ENCODE data around the gene NUP54.

Gene NUP54

DNA sequence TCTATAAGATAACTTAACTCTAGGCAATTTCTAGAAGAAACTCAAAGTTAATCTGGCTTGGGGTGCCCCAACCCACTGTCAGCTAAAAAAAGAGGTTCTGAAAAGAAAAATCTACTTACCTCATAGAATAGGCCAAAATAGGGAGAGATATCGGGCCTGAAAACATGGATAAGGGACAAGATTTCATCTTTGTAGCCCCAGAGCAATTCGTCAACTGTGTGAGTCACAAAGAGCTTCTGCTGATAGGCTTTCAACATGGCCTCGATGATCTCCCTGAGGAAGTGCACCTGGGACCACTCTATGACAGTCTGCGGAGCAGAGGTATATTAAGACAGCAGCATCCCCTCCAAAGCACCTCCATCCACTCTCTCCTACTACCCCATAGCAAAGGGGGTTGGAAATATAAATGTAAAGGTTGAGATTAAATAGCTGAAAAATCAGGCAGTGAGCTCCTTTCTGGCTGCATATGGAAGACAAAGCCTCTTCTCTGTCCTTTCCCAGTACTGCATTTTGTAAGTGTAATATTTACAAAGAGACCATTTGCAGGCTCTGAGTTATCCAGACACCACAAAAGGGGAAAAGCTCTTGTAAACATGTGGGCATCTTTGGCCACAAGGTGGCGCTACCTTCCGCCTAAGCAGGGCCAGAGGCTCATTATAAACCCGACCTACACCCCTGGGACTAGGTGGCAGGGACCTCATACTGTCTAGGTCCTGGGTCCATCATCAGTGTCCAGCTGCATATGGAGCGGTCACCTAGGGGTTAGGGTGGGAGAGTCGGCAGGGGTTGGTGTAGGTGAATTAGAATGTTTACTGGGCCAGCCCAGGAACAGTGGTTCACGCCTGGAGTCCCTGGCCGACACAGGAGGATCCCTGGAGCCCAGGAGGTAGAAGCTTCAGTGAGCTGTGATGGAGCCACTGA, 31.5 kb upstream of the NUP54 start:
- Histone ChIP-seq H3K9me3 (no peaks in the 10 kb centered on the region), H3K4me3 (ENCODE audit: low read depth in 1 of 2, low read length in 1 of 2) (no peak overlapping the region), H3K27ac (no peak overlapping the region), H3K4me1 (ENCODE audit: control insufficient read depth in 1 of 2, insufficient read depth in 1 of 2, low read depth in 1 of 2, low read length in 1 of 2) (no peaks in the 10 kb centered on the region), H3K36me3 (peaks cover 16% of the 10 kb centered on the region), H3K27me3 (no peaks in the 10 kb centered on the region)
- TF ChIP-seq, protein P1, sequence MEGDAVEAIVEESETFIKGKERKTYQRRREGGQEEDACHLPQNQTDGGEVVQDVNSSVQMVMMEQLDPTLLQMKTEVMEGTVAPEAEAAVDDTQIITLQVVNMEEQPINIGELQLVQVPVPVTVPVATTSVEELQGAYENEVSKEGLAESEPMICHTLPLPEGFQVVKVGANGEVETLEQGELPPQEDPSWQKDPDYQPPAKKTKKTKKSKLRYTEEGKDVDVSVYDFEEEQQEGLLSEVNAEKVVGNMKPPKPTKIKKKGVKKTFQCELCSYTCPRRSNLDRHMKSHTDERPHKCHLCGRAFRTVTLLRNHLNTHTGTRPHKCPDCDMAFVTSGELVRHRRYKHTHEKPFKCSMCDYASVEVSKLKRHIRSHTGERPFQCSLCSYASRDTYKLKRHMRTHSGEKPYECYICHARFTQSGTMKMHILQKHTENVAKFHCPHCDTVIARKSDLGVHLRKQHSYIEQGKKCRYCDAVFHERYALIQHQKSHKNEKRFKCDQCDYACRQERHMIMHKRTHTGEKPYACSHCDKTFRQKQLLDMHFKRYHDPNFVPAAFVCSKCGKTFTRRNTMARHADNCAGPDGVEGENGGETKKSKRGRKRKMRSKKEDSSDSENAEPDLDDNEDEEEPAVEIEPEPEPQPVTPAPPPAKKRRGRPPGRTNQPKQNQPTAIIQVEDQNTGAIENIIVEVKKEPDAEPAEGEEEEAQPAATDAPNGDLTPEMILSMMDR (IDR thresholded peaks at IDR 0.05) = peak; percentile 76

DNA sequence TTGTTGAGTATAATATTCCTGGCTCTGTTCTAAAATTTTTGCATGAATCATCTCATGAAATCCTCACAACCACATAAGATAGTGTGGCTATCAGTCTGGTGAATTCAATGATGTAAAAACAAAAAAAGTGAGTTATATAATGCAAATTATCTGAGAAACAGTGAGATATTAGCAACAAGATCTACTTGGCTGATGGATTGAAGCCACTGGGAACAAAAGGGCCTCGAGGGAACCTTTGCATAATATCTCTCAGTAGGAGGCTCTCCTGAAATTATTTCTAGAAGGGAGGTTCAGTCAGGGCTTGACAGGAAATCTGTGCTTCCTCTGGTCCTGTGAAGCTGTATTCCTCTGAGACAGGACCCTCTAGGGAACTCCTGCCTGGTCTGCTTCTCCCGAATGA, 30.1 kb upstream of the NUP54 start:
- H3K27ac ChIP-seq = no peak overlapping the region
- H3K36me3 ChIP-seq = peaks cover 29% of the 10 kb centered on the region
- H3K9me3 ChIP-seq = no peaks in the 10 kb centered on the region
- TF ChIP-seq, protein P1 (IDR thresholded peaks at IDR 0.05) = no peak
- H3K27me3 ChIP-seq = no peaks in the 10 kb centered on the region
- H3K4me1 ChIP-seq (ENCODE audit: control insufficient read depth in 1 of 2, insufficient read depth in 1 of 2, low read depth in 1 of 2, low read length in 1 of 2) = no peaks in the 10 kb centered on the region
- no peak overlapping the region for H3K4me3 ChIP-seq (ENCODE audit: low read depth in 1 of 2, low read length in 1 of 2)

DNA sequence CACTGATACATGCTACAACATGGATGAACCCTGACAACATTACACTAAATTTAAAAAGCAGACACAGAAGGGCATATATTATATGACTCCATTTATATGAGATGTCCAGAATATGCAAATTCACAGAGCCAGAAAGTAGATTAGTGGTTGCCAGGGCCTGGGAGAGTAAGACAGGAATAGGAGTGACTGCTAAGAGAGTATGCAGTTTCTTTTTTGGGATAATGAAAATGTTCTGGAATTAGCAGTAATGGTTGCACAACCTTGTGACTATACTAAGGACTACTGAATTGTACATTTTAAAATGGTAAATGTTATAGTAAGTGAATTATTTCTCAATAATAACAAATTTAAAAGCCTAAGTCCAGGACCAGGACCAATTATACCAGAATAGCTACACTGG, 29.5 kb upstream of the NUP54 start:
- Histone ChIP-seq H3K9me3 (no peaks in the 10 kb centered on the region), H3K4me1 (ENCODE audit: control insufficient read depth in 1 of 2, insufficient read depth in 1 of 2, low read depth in 1 of 2, low read length in 1 of 2) (no peaks in the 10 kb centered on the region), H3K27me3 (no peaks in the 10 kb centered on the region), H3K36me3 (peaks cover 35% of the 10 kb centered on the region), H3K4me3 (ENCODE audit: low read depth in 1 of 2, low read length in 1 of 2) (no peak overlapping the region), H3K27ac (no peak overlapping the region)
- TF ChIP-seq, protein P1 (IDR thresholded peaks at IDR 0.05) = no peak

DNA sequence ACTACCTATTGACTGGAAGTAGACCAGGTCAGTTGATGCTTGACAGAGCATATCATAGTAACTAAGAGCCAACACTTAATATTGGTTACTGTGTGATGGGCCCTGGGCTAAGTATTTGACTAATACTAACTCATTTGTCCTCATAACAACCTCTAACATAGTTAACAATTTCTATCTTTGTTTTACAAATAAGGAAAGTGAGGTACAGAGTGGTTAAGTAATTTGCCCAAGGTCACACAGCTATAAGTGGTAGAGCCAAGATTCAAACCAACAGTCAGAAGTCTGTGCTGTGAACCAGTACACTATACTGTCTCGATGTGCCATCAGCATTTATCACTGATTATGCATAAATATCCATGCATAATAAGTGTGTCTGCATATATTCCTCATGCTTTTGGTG, 27.1 kb upstream of the NUP54 start:
- H3K36me3 ChIP-seq = peaks cover 46% of the 10 kb centered on the region
- H3K9me3 ChIP-seq = no peaks in the 10 kb centered on the region
- no peak overlapping the region for H3K27ac ChIP-seq
- H3K27me3 ChIP-seq = no peaks in the 10 kb centered on the region
- TF ChIP-seq, protein P1 (IDR thresholded peaks at IDR 0.05) = no peak
- no peaks in the 10 kb centered on the region for H3K4me1 ChIP-seq (ENCODE audit: control insufficient read depth in 1 of 2, insufficient read depth in 1 of 2, low read depth in 1 of 2, low read length in 1 of 2)
- no peak overlapping the region for H3K4me3 ChIP-seq (ENCODE audit: low read depth in 1 of 2, low read length in 1 of 2)

DNA sequence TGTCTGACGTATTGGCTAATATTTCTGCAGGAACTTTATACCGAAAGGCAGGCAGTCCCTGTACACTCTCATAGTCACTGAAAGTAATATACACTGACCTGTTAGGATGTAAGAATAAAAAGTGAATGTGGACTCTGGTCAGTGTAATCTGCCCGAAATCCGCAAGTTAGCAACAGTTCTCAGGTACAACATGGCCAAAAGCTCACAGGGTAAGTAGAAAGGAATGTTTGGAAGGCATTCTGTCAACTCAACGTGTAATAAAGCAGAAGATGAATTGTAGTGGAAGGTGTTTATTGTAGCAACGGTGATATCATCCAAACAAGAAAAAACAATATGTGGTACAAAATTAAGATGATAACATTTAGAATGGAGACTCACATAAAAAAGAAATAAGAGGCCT, 26.0 kb upstream of the NUP54 start:
- Histone ChIP-seq H3K36me3 (peaks cover 57% of the 10 kb centered on the region), H3K9me3 (no peaks in the 10 kb centered on the region), H3K4me1 (ENCODE audit: control insufficient read depth in 1 of 2, insufficient read depth in 1 of 2, low read depth in 1 of 2, low read length in 1 of 2) (no peaks in the 10 kb centered on the region), H3K27me3 (no peaks in the 10 kb centered on the region), H3K4me3 (ENCODE audit: low read depth in 1 of 2, low read length in 1 of 2) (no peak overlapping the region), H3K27ac (no peak overlapping the region)
- TF ChIP-seq, protein P1 (IDR thresholded peaks at IDR 0.05) = no peak
